ENCODE results near the gene FRAT2.

The FRAT2 gene

GRCh38 chr10:97378933-97379921 lies 44.7 kb upstream of the FRAT2 start:
- no peak for TF ChIP-seq CTCF (IDR thresholded peaks at IDR 0.05; ENCODE audit: low read depth, low read length)
- Histone ChIP-seq H3K27ac (no peak overlapping the region), H3K27me3 (ENCODE audit: insufficient read depth, low read depth, severe bottlenecking) (no peaks in the 10 kb centered on the region), H3K9me3 (ENCODE audit: severe bottlenecking) (no peaks in the 10 kb centered on the region), H3K4me3 (ENCODE audit: low read depth, low read length) (no peak overlapping the region), H3K36me3 (peaks cover 8% of the 10 kb centered on the region)
- DNase-seq, result no peak

- Histone ChIP-seq H3K9me3 (ENCODE audit: severe bottlenecking) (no peaks in the 10 kb centered on the region), H3K27me3 (ENCODE audit: insufficient read depth, low read depth, severe bottlenecking) (no peaks in the 10 kb centered on the region), H3K4me3 (ENCODE audit: low read depth, low read length) (no peak overlapping the region), H3K27ac (no peak overlapping the region), H3K36me3 (peaks cover 29% of the 10 kb centered on the region)
- DNase-seq, result no peak
- TF ChIP-seq CTCF (IDR thresholded peaks at IDR 0.05; ENCODE audit: low read depth, low read length), result no peak
These were observed 41.9 kb upstream of the FRAT2 start for GRCh38 chr10:97376413-97376812.

- Histone ChIP-seq H3K9me3 (ENCODE audit: severe bottlenecking) (no peaks in the 10 kb centered on the region), H3K27me3 (ENCODE audit: insufficient read depth, low read depth, severe bottlenecking) (no peaks in the 10 kb centered on the region), H3K27ac (no peak overlapping the region), H3K36me3 (peaks cover 42% of the 10 kb centered on the region), H3K4me3 (ENCODE audit: low read depth, low read length) (no peak overlapping the region)
- TF ChIP-seq CTCF (IDR thresholded peaks at IDR 0.05; ENCODE audit: low read depth, low read length), result no peak
- DNase-seq, result no peak
These were observed 38.9 kb upstream of the FRAT2 start for GRCh38 chr10:97373456-97373855.

- no peak for TF ChIP-seq CTCF (IDR thresholded peaks at IDR 0.05; ENCODE audit: low read depth, low read length)
- H3K36me3 ChIP-seq, result peaks cover 42% of the 10 kb centered on the region
- H3K27ac ChIP-seq, result peak overlapping the region; percentile 36; the same call in 1 of the 2 replicates
- no peak overlapping the region for H3K4me3 ChIP-seq (ENCODE audit: low read depth, low read length)
- no peak for DNase-seq
- H3K9me3 ChIP-seq (ENCODE audit: severe bottlenecking), result no peaks in the 10 kb centered on the region
- H3K27me3 ChIP-seq (ENCODE audit: insufficient read depth, low read depth, severe bottlenecking), result no peaks in the 10 kb centered on the region
These were observed 37.8 kb upstream of the FRAT2 start for GRCh38 chr10:97372233-97372875.

- Histone ChIP-seq H3K36me3 (peaks cover 43% of the 10 kb centered on the region), H3K27me3 (ENCODE audit: insufficient read depth, low read depth, severe bottlenecking) (no peaks in the 10 kb centered on the region)
- DNase-seq, result no peak
These were observed 37.2 kb upstream of the FRAT2 start for GRCh38 chr10:97371696-97372095.

More at GRCh38 chr10:97371696-97372095, 37.2 kb upstream of the FRAT2 start:
- H3K9me3 ChIP-seq (ENCODE audit: severe bottlenecking), result no peaks in the 10 kb centered on the region
- H3K27ac ChIP-seq, result peak overlapping the region; percentile 36; the same call in 1 of the 2 replicates
- H3K4me3 ChIP-seq (ENCODE audit: low read depth, low read length), result no peak overlapping the region
- TF ChIP-seq CTCF (IDR thresholded peaks at IDR 0.05; ENCODE audit: low read depth, low read length), result no peak

Measured in WERI-Rb-1 (cell line).